Natural killer cell (primary cell): ENCODE data around the gene SPTA1. TPM values are rescaled to one million over a fixed set of nuclear protein-coding genes. Genes with fewer than 3 reads are reported as not detected.

Source experiments
- ATAC-seq, 3 donors: fragments of 150-1000 bp in 2 of 3; fragments of 200-7000 bp in 1 of 3; cut with Tn5 transposase; 1 replicate in 1 of 3; 2 replicates in 2 of 3; pipeline ENCODE4 v1.10.0; 2021; ENCODE audit warnings: mild to moderate bottlenecking in 2 of 3, moderate library complexity in 2 of 3
- DNase-seq, 2 donors: peaks; one replicate each; pipeline versions ENCODE4 v3.0.0 to v3.0.0-alpha.2; 2013 to 2021; ENCODE audit warnings: mixed read lengths in 1 of 2
- H3K27ac ChIP-seq: one replicate; pipeline ENCODE4 v1.5.1; 2013; ENCODE audit warnings: mild to moderate bottlenecking, low read length
- H3K27me3 ChIP-seq: one replicate; pipeline ENCODE4 v1.6.1; 2013; ENCODE audit warnings: low read length; ENCODE audit not compliant: control insufficient read depth, insufficient read depth
- H3K36me3 ChIP-seq: one replicate; pipeline ENCODE4 v1.6.1; 2013; ENCODE audit warnings: low read length; ENCODE audit not compliant: control insufficient read depth, insufficient read depth
- H3K4me1 ChIP-seq: one replicate; pipeline ENCODE4 v1.6.1; 2013; ENCODE audit warnings: low read length; ENCODE audit not compliant: control insufficient read depth, insufficient read depth
- H3K4me3 ChIP-seq: one replicate; pipeline ENCODE4 v1.5.1; 2013; ENCODE audit warnings: low read length
- H3K9me3 ChIP-seq: one replicate; pipeline ENCODE4 v1.6.1; 2013; ENCODE audit warnings: low read length; ENCODE audit not compliant: control insufficient read depth, insufficient read depth
- H3K27ac Mint-ChIP-seq, 2 donors: one replicate each; pipeline ENCODE4 v1.8.0; 2022; ENCODE audit warnings: mild to moderate bottlenecking in 2 of 2, mixed read lengths in 2 of 2, moderate library complexity in 1 of 2
- H3K27me3 Mint-ChIP-seq, 2 donors: one replicate each; pipeline ENCODE4 v1.8.0; 2022; ENCODE audit warnings: low read depth in 2 of 2, mixed read lengths in 2 of 2
- H3K36me3 Mint-ChIP-seq: one replicate; pipeline ENCODE4 v1.8.0; 2022; ENCODE audit warnings: mixed read lengths
- H3K4me1 Mint-ChIP-seq, 2 donors: one replicate each; pipeline ENCODE4 v1.8.0; 2022; ENCODE audit warnings: mixed read lengths in 2 of 2
- H3K4me3 Mint-ChIP-seq: one replicate; pipeline ENCODE4 v1.8.0; 2022; ENCODE audit warnings: mild to moderate bottlenecking, moderate library complexity, mixed read lengths
- H3K9me3 Mint-ChIP-seq, 2 donors: one replicate each; pipeline ENCODE4 v1.8.0; 2022; ENCODE audit warnings: mixed read lengths in 2 of 2
- WGBS: methylation state at CpG from one replicate; pipeline ENCODE4 v1.1.7; 2013; ENCODE audit warnings: missing lambda C conversion rate; ENCODE audit not compliant: insufficient coverage; 5-methylcytosine and 5-hydroxymethylcytosine counted together
- intact Hi-C: fragments of 100-400 bp; cut with micrococcal nuclease; formaldehyde crosslinking; loops from one replicate; pipeline ENCODE4 v1.14.2; 2022
- total RNA-seq, 4 donors: library from RNA; stranded (reverse); fragments of 120-200 nt in 1 of 4; gene quantifications; one replicate each; pipeline versions ENCODE4 v1.2.3 to v1.2.4, GENCODE V29; 2013 to 2022
- TF ChIP-seq, protein P1 (sequence below): fragments of 200-600 bp; IDR thresholded peaks from one replicate; pipeline ENCODE4 v1.8.0; 2022; ENCODE audit warnings: antibody characterized with exemption

SPTA1 gene
- under 1 TPM in 1 of 3 donors, not detected in 2; 0.30 TPM for total RNA-seq
- total RNA-seq (2013) = 0.23 TPM

DNA sequence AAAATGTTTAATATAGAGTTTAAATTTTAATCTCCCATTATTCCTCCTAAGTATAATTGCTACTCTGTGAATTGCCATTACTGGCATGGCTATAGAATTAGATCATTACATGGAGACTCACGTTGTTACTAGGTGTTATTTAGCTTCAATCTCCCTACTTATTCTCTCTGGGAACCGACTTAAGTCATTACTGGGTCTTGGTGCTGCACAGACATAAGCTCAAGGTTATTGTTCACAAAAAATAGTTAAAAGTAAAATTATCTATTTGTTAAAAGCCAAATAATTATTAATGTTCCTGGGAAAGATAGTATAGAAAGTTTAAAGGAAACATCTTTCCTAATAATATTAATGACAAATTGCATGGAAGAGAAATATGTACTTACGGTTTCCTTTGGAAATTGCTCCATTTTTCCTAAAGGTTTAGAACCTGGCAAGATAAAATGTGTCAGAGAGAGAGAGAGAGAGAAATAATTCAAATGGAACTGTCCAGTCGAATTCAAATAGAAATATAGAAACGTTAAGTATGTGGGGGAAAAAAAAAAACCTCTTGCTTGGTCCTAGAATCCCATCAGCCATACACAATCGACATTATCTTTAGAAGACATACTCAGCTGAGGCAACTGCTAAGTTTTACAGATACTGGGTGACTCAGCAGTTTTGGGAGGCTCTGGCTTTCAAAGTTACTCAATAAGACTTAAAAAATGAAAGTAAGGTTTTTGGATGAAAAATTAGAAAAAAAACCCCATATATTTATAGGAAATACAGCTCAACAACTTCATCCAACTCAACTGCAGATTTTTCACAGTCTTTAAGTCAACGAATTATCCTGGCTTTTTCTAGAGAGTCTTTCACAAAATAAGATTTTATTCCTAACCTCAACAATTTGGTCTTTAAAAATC, at the start of gene SPTA1:
TSS of gene SPTA1 (minus strand) at position 605 of the 899 bp plus-strand sequence. CDS start at position 407, 198 bp downstream.
- TF ChIP-seq, protein P1, sequence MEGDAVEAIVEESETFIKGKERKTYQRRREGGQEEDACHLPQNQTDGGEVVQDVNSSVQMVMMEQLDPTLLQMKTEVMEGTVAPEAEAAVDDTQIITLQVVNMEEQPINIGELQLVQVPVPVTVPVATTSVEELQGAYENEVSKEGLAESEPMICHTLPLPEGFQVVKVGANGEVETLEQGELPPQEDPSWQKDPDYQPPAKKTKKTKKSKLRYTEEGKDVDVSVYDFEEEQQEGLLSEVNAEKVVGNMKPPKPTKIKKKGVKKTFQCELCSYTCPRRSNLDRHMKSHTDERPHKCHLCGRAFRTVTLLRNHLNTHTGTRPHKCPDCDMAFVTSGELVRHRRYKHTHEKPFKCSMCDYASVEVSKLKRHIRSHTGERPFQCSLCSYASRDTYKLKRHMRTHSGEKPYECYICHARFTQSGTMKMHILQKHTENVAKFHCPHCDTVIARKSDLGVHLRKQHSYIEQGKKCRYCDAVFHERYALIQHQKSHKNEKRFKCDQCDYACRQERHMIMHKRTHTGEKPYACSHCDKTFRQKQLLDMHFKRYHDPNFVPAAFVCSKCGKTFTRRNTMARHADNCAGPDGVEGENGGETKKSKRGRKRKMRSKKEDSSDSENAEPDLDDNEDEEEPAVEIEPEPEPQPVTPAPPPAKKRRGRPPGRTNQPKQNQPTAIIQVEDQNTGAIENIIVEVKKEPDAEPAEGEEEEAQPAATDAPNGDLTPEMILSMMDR = no peak

DNA sequence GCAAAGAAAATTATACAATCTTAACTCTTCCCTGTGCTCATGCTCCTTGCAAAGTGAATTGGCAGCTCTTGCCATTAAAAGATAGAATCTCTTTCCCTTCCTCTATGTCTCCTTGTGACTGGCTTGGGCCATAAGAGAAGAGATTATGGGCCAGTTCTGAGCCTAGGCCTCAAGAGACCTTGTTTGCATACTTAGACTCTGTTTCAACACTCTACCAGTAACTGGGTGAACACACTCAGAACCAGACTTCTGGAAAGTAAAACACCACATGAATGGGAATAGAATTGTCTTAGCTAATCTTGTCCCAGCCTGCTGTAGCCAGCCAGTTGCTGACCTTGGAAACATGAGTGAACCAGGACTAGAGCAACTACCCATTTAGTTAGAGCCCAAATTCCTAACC, 49.3 kb upstream of the SPTA1 start:
- no peaks in the 10 kb centered on the region for H3K4me1 ChIP-seq
- no peaks in the 10 kb centered on the region for H3K4me1 Mint-ChIP-seq
- H3K27me3 Mint-ChIP-seq = peaks cover 20% of the 10 kb centered on the region in 2 donors
- no peaks in the 10 kb centered on the region for H3K9me3 Mint-ChIP-seq
- no peak overlapping the region for H3K4me3 Mint-ChIP-seq
- no peaks in the 10 kb centered on the region for H3K36me3 Mint-ChIP-seq
- H3K27ac Mint-ChIP-seq = no peak overlapping the region
- no peaks in the 10 kb centered on the region for H3K9me3 ChIP-seq
- H3K4me3 ChIP-seq = no peak overlapping the region
- no peaks in the 10 kb centered on the region for H3K36me3 ChIP-seq
- no peak overlapping the region for H3K27ac ChIP-seq
- ATAC-seq (no peak), DNase-seq (no peak)
- no peaks in the 10 kb centered on the region for H3K27me3 ChIP-seq
- TF ChIP-seq, protein P1 = no peak
- intact Hi-C loops = no loop called here

More for the DNA sequence above, at the start of gene SPTA1:
- ATAC-seq (no peak), DNase-seq (no peak)
- no peak within 1 kb of the TSS for H3K27ac Mint-ChIP-seq
- Histone ChIP-seq H3K36me3 (no peaks in the 10 kb centered on the region), H3K4me3 (no peak within 1 kb of the TSS), H3K27ac (no peak within 1 kb of the TSS), H3K4me1 (no peaks in the 10 kb centered on the region), H3K27me3 (peaks cover 5% of the 10 kb centered on the region), H3K9me3 (no peaks in the 10 kb centered on the region)
- H3K36me3 Mint-ChIP-seq = no peaks in the 10 kb centered on the region
- no peaks in the 10 kb centered on the region for H3K9me3 Mint-ChIP-seq
- no peak within 1 kb of the TSS for H3K4me3 Mint-ChIP-seq
- 61% methylated on average over 3 of the region's 7 CpGs for WGBS
- intact Hi-C loops = no loop called here
- peaks cover 22 to 38% of the 10 kb centered on the region in 2 donors for H3K27me3 Mint-ChIP-seq
- H3K4me1 Mint-ChIP-seq = no peaks in the 10 kb centered on the region

DNA sequence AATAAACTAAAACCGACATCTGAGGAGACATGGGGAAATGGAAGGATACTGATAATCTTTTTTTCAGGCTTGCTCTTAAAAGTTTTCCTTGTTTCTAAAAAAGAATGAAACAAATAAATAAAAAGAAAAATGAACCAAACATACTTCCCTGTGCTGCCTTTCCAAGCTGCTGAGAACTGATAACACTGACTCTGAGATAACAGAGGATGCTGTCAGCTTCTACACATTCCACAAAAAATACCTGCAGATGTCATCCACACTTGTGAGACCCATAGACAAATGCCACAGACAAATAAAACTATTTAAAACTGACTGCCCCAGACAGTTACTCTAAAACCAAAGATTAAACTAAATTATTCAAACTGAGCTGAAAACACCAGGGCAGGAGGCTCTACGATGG, 46.0 kb upstream of the SPTA1 start:
- no peak overlapping the region for H3K4me3 Mint-ChIP-seq
- peaks cover 3% of the 10 kb centered on the region for H3K27me3 ChIP-seq
- no peaks in the 10 kb centered on the region for H3K9me3 ChIP-seq
- TF ChIP-seq, protein P1 = no peak
- H3K4me1 ChIP-seq = no peaks in the 10 kb centered on the region
- ATAC-seq (no peak), DNase-seq (no peak)
- H3K4me3 ChIP-seq = no peak overlapping the region
- WGBS = 86% methylated on average over 1 of the region's 2 CpGs
- H3K36me3 ChIP-seq = no peaks in the 10 kb centered on the region
- no peaks in the 10 kb centered on the region for H3K4me1 Mint-ChIP-seq
- no peak overlapping the region for H3K27ac Mint-ChIP-seq
- H3K36me3 Mint-ChIP-seq = no peaks in the 10 kb centered on the region
- intact Hi-C loops = no loop called here
- no peak overlapping the region for H3K27ac ChIP-seq
- peaks cover 7 to 16% of the 10 kb centered on the region in 2 donors for H3K27me3 Mint-ChIP-seq
- no peaks in the 10 kb centered on the region for H3K9me3 Mint-ChIP-seq
